ENCODE results near the gene SLC6A8.
"Not testable (repeated sequence)": the region's sequence is repeated elsewhere in the genome, so short reads cannot be mapped to it uniquely, and the experiment has no call there.

Gene SLC6A8

DNA sequence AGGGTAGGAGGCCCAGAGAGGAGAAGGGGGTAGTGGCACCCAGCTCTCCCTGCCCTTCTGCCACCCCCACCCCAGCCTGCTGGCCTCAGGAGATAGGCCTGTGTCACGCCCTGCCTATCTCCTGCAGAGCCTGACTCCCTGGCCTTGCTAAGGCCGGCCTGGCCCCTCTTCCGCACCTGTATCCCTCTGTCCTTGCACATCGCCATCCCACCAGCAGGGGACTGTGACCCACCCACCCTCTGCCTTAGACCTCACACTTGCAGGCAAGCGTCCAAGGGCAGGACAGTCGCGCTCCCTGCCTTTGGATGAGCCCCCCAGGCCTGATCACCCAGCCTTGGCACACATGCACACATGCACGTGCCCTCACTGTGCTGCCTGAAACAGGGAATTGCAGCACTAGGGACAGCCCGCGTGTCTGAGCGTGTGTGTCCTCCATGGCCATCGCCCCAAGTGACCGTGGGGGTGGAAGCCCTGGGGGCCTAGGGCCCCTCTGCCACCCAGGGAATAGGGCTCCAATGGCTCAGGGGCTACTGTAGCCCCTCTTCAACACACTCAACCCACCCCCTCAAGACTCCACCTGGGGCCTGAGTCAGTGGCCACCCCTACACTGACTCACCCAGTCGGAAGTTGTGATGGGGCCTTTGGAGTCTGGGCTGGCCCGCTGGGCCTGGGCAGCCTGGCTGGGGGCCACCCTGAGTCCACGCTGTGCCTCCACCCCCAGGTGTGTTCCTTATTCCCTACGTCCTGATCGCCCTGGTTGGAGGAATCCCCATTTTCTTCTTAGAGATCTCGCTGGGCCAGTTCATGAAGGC lies 2.1 kb downstream of the SLC6A8 start:
- TF ChIP-seq POLR2A (IDR thresholded peaks at IDR 0.05; ENCODE audit: low read length) (peak; percentile 58), GATA1 (IDR thresholded peaks at IDR 0.05; ENCODE audit: low read depth, low read length) (no peak)

DNA sequence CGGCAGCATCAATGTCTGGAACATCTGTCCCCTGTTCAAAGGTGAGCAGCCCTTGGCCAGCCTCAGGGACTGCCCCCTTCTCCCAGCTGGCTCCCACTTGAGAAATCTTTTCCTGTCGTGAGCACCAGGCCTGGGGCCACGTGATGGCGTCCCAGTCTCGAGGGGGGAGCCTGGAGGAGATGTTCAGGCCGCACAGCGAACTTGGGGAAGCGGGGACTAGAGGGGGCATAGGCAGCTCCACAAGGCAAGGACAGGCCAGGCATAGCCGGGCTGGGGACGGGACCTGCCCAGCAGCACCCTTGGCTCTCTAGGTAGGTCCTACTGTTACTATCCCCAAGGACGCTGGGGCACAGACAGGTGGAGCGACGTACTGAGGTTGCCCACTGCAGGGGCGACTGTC lies 2.7 kb downstream of the SLC6A8 start:
- DNase-seq, result no peak
- TF ChIP-seq GATA1 (IDR thresholded peaks at IDR 0.05; ENCODE audit: low read depth, low read length) (no peak), POLR2A (IDR thresholded peaks at IDR 0.05; ENCODE audit: low read length) (no peak)

More for the DNA sequence above, 2.1 kb downstream of the SLC6A8 start:
- DNase-seq, result peak; percentile 84 to 89

DNA sequence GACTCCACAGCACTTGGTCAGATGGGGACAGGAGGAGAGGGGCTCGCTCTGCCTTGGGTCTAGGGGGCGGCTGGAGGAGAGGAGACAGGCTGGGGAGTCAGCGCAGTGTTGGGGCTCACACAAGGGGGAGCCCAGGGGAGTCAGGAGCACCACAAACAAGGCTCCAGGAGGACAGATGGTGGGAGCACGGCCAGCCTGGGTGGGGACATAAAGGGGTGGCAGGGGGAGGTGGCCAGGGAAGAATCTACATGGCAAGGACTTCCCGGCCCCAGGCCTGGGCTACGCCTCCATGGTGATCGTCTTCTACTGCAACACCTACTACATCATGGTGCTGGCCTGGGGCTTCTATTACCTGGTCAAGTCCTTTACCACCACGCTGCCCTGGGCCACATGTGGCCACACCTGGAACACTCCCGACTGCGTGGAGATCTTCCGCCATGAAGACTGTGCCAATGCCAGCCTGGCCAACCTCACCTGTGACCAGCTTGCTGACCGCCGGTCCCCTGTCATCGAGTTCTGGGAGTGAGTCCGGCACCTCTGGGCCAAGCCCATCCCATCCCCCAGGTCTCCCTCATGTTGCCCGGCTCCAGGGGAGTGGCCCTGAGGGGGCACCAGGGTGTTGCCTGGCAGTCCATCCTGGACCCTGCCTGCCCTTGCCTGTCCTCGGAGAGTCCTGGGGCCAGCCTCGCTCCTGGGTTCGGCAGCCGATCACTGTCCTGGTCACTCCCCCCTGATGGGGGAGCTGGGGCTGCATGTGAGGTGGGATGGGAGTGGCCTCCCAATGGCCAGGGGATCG lies 3.5 kb downstream of the SLC6A8 start:
- not testable (repeated sequence) for DNase-seq

DNA sequence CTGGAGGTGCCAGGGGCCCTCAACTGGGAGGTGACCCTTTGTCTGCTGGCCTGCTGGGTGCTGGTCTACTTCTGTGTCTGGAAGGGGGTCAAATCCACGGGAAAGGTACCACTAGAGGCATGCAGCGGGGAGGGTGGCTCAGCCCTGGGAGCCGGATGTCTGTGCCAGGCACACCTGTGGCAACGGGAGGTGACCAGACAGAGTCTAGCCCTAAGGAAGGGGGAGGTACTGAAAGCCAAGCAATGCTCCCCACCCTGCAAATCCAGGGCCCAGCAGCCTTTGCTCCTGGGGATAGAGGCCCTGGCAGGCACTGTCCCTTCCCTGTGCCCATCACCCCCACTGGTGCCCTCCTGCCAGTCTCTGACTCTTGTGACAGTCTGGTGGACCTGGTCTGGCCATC lies 4.3 kb downstream of the SLC6A8 start:
- no peak for DNase-seq
- no peak for TF ChIP-seq GATA1 (IDR thresholded peaks at IDR 0.05; ENCODE audit: low read depth, low read length)

DNA sequence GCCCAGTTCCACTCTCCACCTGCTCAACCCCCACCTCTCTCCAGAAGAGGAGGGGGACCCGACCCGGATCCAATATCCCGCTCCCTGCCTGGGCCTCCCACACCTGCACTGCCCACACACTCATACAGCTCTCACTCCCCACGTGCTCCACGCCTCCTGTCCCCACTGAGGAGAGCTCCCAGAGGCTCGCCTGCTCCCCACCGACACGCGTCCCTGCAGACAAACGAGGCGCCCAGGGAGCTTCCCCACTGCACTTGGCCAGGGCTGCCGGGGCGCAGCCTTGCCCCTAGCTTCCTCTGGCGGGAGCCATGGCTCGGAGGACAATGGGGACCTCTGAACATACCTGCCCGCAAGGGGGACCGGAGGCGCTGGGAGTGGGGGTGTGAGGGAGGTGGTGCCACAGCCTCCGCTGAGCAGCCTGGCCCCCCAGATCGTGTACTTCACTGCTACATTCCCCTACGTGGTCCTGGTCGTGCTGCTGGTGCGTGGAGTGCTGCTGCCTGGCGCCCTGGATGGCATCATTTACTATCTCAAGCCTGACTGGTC lies 5.0 kb downstream of the SLC6A8 start:
- no peak for TF ChIP-seq POLR2A (IDR thresholded peaks at IDR 0.05; ENCODE audit: low read length)
- no peak for TF ChIP-seq GATA1 (IDR thresholded peaks at IDR 0.05; ENCODE audit: low read depth, low read length)

DNA sequence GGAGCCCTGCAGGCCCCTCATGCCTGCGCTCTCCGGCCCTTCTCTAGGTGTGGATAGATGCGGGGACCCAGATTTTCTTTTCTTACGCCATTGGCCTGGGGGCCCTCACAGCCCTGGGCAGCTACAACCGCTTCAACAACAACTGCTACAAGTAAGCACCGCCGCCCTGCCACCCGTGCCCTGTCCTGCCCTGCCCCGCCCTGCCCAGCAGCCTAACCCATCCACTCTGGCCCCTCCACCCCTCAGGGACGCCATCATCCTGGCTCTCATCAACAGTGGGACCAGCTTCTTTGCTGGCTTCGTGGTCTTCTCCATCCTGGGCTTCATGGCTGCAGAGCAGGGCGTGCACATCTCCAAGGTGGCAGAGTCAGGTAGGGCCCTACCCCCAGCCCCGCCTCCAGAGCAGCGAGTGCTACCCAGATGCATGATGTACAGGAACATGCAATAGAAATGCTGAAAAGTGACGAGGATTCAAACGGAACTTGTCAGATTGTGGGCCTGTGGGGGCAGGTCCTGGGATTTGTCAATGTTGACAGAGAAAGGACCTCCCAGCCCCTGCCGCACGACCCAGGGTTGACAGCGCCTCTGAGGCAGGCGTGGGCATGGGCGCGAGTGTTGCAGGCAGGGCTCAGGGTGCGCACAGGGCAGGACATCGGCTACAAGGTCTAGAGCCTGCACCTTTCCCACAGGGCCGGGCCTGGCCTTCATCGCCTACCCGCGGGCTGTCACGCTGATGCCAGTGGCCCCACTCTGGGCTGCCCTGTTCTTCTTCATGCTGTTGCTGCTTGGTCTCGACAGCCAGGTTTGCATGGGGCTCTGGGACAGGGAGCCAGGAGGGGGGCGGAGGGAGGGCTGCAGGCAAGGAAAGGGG lies 5.7 kb downstream of the SLC6A8 start:
- no peak for DNase-seq
- TF ChIP-seq POLR2A (IDR thresholded peaks at IDR 0.05; ENCODE audit: low read length), result no peak
- no peak for TF ChIP-seq GATA1 (IDR thresholded peaks at IDR 0.05; ENCODE audit: low read depth, low read length)

More for the DNA sequence above, 5.0 kb downstream of the SLC6A8 start:
- no peak for DNase-seq

DNA sequence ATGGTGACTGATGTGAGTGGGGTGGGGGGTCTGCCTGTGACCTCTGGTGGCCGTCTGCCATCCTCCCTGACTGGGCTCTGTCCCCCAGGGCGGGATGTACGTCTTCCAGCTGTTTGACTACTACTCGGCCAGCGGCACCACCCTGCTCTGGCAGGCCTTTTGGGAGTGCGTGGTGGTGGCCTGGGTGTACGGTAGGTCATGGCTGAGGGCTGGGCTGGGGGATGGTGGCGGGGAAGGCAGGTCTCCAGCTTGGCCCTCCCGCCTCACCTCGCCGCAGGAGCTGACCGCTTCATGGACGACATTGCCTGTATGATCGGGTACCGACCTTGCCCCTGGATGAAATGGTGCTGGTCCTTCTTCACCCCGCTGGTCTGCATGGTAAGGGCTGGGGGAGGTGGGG lies 6.5 kb downstream of the SLC6A8 start:
- not testable (repeated sequence) for DNase-seq

DNA sequence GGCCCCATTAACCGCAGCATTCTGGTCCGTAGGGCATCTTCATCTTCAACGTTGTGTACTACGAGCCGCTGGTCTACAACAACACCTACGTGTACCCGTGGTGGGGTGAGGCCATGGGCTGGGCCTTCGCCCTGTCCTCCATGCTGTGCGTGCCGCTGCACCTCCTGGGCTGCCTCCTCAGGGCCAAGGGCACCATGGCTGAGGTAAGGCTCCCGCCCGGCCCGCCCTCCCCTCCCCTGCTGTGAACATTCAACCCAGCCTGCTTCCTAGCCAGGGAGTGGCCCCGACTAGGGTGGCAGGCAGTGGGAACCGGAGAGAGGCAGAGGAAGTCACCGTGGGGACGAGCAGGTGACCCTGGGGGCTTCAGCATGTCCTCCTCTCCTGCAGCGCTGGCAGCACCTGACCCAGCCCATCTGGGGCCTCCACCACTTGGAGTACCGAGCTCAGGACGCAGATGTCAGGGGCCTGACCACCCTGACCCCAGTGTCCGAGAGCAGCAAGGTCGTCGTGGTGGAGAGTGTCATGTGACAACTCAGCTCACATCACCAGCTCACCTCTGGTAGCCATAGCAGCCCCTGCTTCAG lies 7.1 kb downstream of the SLC6A8 start:
- TF ChIP-seq GATA1 (IDR thresholded peaks at IDR 0.05; ENCODE audit: low read depth, low read length), result no peak
- no peak for TF ChIP-seq POLR2A (IDR thresholded peaks at IDR 0.05; ENCODE audit: low read length)
- DNase-seq, result no peak

DNA sequence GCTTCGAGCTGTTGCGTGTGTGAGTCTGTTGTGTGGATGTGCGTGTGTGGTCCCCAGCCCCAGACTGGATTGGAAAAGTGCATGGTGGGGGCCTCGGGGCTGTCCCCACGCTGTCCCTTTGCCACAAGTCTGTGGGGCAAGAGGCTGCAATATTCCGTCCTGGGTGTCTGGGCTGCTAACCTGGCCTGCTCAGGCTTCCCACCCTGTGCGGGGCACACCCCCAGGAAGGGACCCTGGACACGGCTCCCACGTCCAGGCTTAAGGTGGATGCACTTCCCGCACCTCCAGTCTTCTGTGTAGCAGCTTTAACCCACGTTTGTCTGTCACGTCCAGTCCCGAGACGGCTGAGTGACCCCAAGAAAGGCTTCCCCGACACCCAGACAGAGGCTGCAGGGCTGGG lies 8.4 kb downstream of the SLC6A8 start:
- TF ChIP-seq GATA1 (IDR thresholded peaks at IDR 0.05; ENCODE audit: low read depth, low read length), result no peak
- TF ChIP-seq POLR2A (IDR thresholded peaks at IDR 0.05; ENCODE audit: low read length), result no peak
- no peak for DNase-seq

DNA sequence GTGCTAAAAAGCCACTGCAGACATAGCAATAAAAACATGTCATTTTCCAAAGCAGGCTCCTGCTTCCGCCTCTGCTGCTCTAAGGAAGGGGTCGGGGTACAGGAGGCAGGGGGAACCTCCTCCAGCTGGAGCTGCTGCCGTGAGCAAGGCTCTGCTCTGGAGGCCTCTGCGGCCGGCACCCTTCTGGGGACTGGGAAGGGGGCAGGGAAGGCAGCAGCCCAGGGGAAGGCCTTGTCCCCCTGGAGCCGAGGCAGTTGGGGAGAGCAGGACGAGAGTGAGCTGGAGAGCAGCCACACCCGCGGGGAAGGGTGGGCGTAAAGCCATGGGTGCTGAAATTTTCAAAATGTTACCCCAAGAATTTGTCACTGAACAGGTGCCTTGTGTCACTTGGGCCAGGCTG lies 8.8 kb downstream of the SLC6A8 start:
- not testable (repeated sequence) for DNase-seq

DNA sequence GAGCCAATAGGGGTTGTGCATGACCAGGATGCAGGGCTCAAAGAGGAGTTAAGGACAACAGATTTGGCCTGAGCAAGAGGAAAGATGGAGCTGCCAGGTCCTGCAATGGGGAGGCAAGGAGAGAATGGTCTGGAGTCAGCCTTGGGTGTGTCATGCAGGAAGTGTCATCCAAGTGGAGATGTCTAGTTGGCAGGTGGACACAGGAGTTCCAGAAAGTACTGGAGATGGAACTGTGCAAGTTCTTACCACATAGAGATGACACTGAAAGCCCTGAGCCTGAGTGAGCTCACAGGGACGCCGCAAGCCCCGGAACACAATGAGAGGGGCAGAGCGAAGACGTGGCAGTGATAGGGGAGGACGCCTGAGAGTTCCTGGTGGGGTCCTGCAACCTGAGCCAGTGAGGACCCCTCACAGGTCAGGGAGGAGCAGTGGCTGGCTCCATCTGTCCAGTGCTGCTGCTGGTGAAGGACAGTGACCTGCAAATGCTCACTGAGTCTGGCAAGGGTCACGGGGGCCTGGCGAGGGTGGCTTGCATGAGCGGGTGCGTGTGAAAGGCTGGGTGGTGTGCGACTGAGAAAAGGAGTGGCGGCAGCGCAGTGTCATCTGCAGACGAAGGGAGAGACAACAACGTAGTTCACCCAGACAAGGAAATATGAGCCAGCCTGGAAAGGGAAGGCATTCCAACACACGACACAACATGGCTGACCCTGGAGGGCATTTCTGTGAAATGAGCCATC lies 9.4 kb downstream of the SLC6A8 start:
- not testable (repeated sequence) for DNase-seq

DNA sequence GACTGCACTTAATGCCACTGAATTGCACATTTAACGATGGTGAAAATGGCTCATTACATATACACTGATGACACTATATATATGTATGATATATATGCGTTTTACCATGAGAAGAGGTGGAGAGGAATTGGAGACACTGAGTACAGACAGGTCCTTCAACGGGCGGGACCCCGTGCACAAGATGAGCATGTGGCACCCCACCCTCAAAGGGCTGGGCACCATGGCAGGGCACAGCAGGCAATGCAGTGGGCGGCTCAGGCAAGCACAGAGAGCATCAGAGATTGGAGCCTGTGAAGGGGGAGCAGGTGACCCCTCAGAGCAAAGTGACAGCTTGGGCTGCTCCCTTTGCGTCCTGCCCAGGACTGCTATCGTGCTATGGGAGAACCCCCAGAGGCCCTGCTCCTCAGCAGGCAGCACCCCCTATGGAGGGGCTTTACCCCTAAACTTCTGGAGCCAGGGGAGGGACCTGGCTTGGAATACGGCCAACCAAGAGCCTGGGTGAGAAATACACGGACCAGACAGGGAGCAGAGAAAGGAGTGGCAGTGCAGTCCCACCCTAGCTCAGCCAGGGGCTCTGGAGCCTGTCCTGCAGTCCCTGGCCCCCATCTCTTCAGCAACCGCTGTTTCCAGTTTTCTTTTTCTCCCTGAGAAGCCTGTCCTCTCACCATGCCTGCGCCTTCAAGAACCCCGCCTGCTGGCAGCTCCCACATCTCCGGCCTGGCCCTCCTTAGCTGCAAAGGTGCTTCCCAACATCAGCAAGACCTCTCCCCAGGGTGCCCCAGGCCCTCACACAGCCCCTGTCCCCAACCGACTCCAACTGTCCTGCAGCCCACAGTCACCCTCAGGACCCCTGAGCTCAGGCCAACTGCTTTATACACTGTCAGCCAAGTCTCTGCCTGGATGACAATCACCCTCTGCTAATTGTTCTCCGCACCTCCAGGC lies 10.5 kb downstream of the SLC6A8 start:
- no peak for DNase-seq
- TF ChIP-seq GATA1 (IDR thresholded peaks at IDR 0.05; ENCODE audit: low read depth, low read length) (no peak), POLR2A (IDR thresholded peaks at IDR 0.05; ENCODE audit: low read length) (no peak)

DNA sequence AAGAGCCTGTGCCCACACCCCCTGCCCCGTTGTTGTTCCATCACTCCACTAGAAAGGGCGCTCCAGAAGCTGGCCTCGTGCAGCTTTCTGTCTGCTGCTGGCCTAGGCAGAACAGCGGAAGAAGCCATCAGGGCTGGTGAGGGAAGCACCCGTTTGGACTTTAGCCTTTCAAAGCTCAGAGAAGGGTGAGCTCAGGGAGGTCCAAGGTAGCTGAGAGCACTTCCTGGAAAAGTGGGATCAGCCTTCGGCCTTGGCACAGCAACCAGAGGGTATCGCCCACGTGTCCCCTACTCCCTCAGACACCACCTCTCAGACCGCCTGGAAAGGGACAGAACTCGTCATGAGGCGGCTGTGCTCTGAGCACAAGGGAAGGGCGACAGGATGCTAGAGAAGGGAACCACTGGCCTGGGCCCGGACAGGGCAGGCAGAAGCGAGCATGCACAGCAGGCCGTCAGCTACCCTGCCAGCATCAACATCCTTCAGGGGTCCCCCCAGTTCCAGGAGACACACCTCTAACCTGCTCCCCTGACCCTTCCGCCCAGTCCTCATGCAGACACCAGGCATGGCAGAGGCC lies 11.6 kb downstream of the SLC6A8 start:
- not testable (repeated sequence) for DNase-seq

DNA sequence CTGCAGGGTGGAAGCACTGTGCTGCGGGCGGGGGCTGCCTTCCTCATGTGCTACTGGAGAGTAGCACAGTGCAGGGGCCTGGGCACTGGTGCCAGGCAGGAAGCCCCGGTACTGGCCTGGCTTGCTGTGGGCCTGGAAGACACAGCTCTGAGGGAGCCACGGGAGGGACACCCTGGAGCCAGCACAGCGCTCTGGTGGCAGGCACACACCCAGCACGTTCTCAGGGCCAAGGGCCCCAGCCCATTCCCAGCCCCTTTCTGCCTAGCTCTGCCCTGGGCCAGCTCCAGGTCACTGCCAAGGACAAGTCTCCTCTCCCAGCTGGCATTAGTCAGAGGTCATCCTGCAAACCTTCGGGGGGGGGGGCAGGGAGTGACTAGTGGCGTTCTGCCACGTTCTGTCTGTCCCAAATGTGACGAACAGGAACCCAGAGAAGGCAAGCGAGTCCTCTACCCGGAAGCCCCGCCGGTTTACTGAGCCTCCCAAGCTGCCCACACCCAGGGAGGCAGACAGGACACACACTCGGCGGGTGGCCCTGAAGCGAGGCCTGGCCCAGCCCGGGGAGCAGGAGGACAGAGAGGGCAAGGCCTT lies 12.2 kb downstream of the SLC6A8 start:
- not testable (repeated sequence) for DNase-seq

All from erythroblast (primary cell).